ENCODE measurements around the gene ZNF507. TPM values are rescaled to one million over a fixed set of nuclear protein-coding genes. Genes with fewer than 3 reads are reported as not detected.

ZNF507 gene
- total and polyA plus RNA-seq, 9 of the 15 experiments (the other 6 are each of a cell fraction or from before 2014, with no cell fraction given) = 2.9 to 25.0 (median 10.4) TPM

GRCh38 chr19:32404933-32405430 lies 59.6 kb downstream of the ZNF507 start (continued):
- no peak for TF ChIP-seq MYC (IDR thresholded peaks at IDR 0.05; ENCODE audit: low read depth, low read length)
- TF ChIP-seq MYC (CRISPR knock-in tag; IDR thresholded peaks at IDR 0.05; ENCODE audit: borderline replicate concordance, low read depth) = peak; percentile 69; the same call in 1 of the 2 replicates
- no peak for TF ChIP-seq BHLHE40 (IDR thresholded peaks at IDR 0.05; ENCODE audit: low read length)
- no peak for TF ChIP-seq MAFG (tag; conservative IDR thresholded peaks at IDR 0.05)
- no peak for TF ChIP-seq DLX4 (CRISPR knock-in tag; IDR thresholded peaks at IDR 0.05)
- no peak for TF ChIP-seq NFRKB (IDR thresholded peaks at IDR 0.05; ENCODE audit: low read depth)
- TF ChIP-seq BDP1 (IDR thresholded peaks at IDR 0.05; ENCODE audit: insufficient read depth, insufficient read length) = no peak
- peak; percentile 44 for TF ChIP-seq NFIC (IDR thresholded peaks at IDR 0.05)
- TF ChIP-seq CBX3 (IDR thresholded peaks at IDR 0.05; ENCODE audit: borderline replicate concordance in 1 of 2, low read length in 2 of 2) = no peak
- TF ChIP-seq REST (IDR thresholded peaks at IDR 0.05; ENCODE audit: borderline replicate concordance) = no peak
- 0 out of 2 replicates have a peak, but pooled peaks have one; percentile 53 for TF ChIP-seq REST (CRISPR knock-in tag; IDR thresholded peaks at IDR 0.05; ENCODE audit: low read depth)
- no peak for TF ChIP-seq RFX7 (CRISPR knock-in tag; IDR thresholded peaks at IDR 0.05)
- no peak for TF ChIP-seq BRF2 (IDR thresholded peaks at IDR 0.05; ENCODE audit: borderline replicate concordance, insufficient read depth, insufficient read length)
- no peak for TF ChIP-seq ARID3B (CRISPR knock-in tag; IDR thresholded peaks at IDR 0.05; ENCODE audit: borderline replicate concordance)
- no peak for TF ChIP-seq BACH1 (tag; IDR thresholded peaks at IDR 0.05)
- no peak for TF ChIP-seq ZFP1 (CRISPR knock-in tag; IDR thresholded peaks at IDR 0.05)
